A549 (cell line): ENCODE measurements around the gene CD84. TPM values are rescaled to one million over a fixed set of nuclear protein-coding genes. Genes with fewer than 3 reads are reported as not detected.
"Not testable (repeated sequence)": the region's sequence is repeated elsewhere in the genome, so short reads cannot be mapped to it uniquely, and the experiment has no call there.

Experiments
- ATAC-seq, 2 experiments: fragments of 200-7000 bp in 1 of 2; fragments of >200 bp in 1 of 2; cut with Nextera tagmentation in 1 of 2; cut with Tn5 transposase in 1 of 2; 3 replicates each; pipeline versions ENCODE4 v1.8.0 to v1.9.1; 2018 to 2020; ENCODE audit warnings: mild to moderate bottlenecking in 1 of 2, moderate library complexity in 1 of 2
- CTCF ChIA-PET: fragments of 300-600 bp; sonication (Branson Sonifier 250); formaldehyde crosslinking; extraction: SDS; loops from one replicate; lab custom pipeline; 2021; ENCODE audit warnings: antibody characterized with exemption, inconsistent platforms; lab: Yijun Ruan, JAX
- POLR2A ChIA-PET: fragments of 350-600 bp; formaldehyde crosslinking; extraction: SDS; loops from one replicate; lab custom pipeline; 2021; ENCODE audit warnings: antibody characterized with exemption, inconsistent platforms; lab: Yijun Ruan, JAX
- DNase-seq, 2 experiments: peaks; one replicate each; pipeline versions ENCODE4 v3.0.0 to v3.0.0-alpha.2; 2011 to 2016; ENCODE audit warnings: low read depth in 1 of 2, low spot score in 1 of 2
- FAIRE-seq: peaks from 2 replicates; lab custom pipeline; 2011; peaks lifted over from hg19 to GRCh38; lab: Jason Lieb, UNC
- H3K27ac ChIP-seq, 2 experiments: fragments of >200 bp; sonication (Bioruptor Twin); formaldehyde crosslinking; 3 replicates each; pipeline ENCODE4 v1.5.1; 2016 to 2017
- H3K4me1 ChIP-seq: fragments of >200 bp; sonication (Bioruptor Twin); formaldehyde crosslinking; 3 replicates; pipeline ENCODE4 v1.6.1; 2016
- H3K4me2 ChIP-seq: fragments of >200 bp; sonication (Bioruptor Twin); formaldehyde crosslinking; 3 replicates; pipeline ENCODE4 v1.6.1; 2016
- H3K4me3 ChIP-seq: fragments of >200 bp; sonication (Bioruptor Twin); formaldehyde crosslinking; 3 replicates; pipeline ENCODE4 v1.5.1; 2016
- H3K9me3 ChIP-seq: fragments of >200 bp; sonication (Bioruptor Twin); formaldehyde crosslinking; 3 replicates; pipeline ENCODE4 v1.6.1; 2016
- ATOH8 ChIP-seq: fragments of 250-450 bp; sonication (Bioruptor Pico); IDR thresholded peaks from 2 replicates; pipeline ENCODE4 v1.5.0; 2020; ENCODE audit warnings: low read depth, mild to moderate bottlenecking, moderate library complexity
- BCL3 ChIP-seq: fragments of >200 bp; sonication (Bioruptor Twin); formaldehyde crosslinking; IDR thresholded peaks from 3 replicates; pipeline ENCODE4 v1.6.1; 2016
- BHLHE40 ChIP-seq: IDR thresholded peaks from 2 replicates; pipeline ENCODE4 v1.6.1; 2012; ENCODE audit warnings: low read depth, low read length, inconsistent platforms
- CHD4 ChIP-seq: fragments of 200-600 bp; sonication (generic); IDR thresholded peaks from 2 replicates; pipeline ENCODE4 v1.6.1; 2016; ENCODE audit warnings: antibody characterized with exemption, mild to moderate bottlenecking, borderline replicate concordance
- E2F6 ChIP-seq: IDR thresholded peaks from 2 replicates; pipeline ENCODE4 v1.6.1; 2012; ENCODE audit warnings: low read depth, borderline replicate concordance
- EHF ChIP-seq: fragments of 250-450 bp; sonication (Bioruptor Pico); IDR thresholded peaks from 2 replicates; pipeline ENCODE4 v1.5.0; 2020; ENCODE audit warnings: mild to moderate bottlenecking
- EHMT2 ChIP-seq: fragments of 200-600 bp; sonication (generic); IDR thresholded peaks from 2 replicates; pipeline ENCODE4 v1.6.1; 2016; ENCODE audit warnings: antibody characterized with exemption, low read depth, mild to moderate bottlenecking, moderate library complexity
- FOXS1 ChIP-seq: fragments of 250-450 bp; sonication (Bioruptor Pico); IDR thresholded peaks from 2 replicates; pipeline ENCODE4 v1.5.0; 2020; ENCODE audit warnings: mild to moderate bottlenecking, moderate library complexity
- GATA3 ChIP-seq: IDR thresholded peaks from 2 replicates; pipeline ENCODE4 v1.6.1; 2012; ENCODE audit warnings: borderline replicate concordance
- HMGXB4 ChIP-seq: fragments of 250-450 bp; sonication (Bioruptor Pico); IDR thresholded peaks from 2 replicates; pipeline ENCODE4 v1.5.0; 2021; ENCODE audit warnings: mild to moderate bottlenecking, moderate library complexity, borderline replicate concordance
- HOXB5 ChIP-seq: fragments of 250-450 bp; sonication (Bioruptor Pico); IDR thresholded peaks from 2 replicates; pipeline ENCODE4 v1.5.0; 2020; ENCODE audit warnings: mild to moderate bottlenecking, moderate library complexity
- KDM5A ChIP-seq: fragments of 200-600 bp; sonication (generic); IDR thresholded peaks from 2 replicates; pipeline ENCODE4 v1.6.1; 2016; ENCODE audit warnings: antibody characterized with exemption, mild to moderate bottlenecking
- NFE2L2 ChIP-seq: fragments of 150-350 bp; conservative IDR thresholded peaks from 2 replicates; pipeline ENCODE4 v1.6.1; 2014; ENCODE audit warnings: low read length
- NPAS2 ChIP-seq: fragments of 250-450 bp; sonication (Bioruptor Pico); IDR thresholded peaks from 2 replicates; pipeline ENCODE4 v1.8.0; 2022; ENCODE audit warnings: mild to moderate bottlenecking, moderate library complexity, borderline replicate concordance
- NR3C1 ChIP-seq: fragments of >200 bp; sonication (Bioruptor Twin); formaldehyde crosslinking; IDR thresholded peaks from 3 replicates; pipeline ENCODE4 v1.6.1; 2017
- PBX3 ChIP-seq: IDR thresholded peaks from 2 replicates; pipeline ENCODE4 v1.6.1; 2012
- POLR2AphosphoS2 ChIP-seq: conservative IDR thresholded peaks from 2 replicates; pipeline ENCODE4 v1.6.1; 2012; ENCODE audit warnings: low read length, improper control_type of control experiment, inconsistent platforms
- RARB ChIP-seq: fragments of 250-450 bp; sonication (Bioruptor Pico); IDR thresholded peaks from 2 replicates; pipeline ENCODE4 v1.8.0; 2021; ENCODE audit warnings: mild to moderate bottlenecking, moderate library complexity
- RCOR1 ChIP-seq: fragments of 150-350 bp; IDR thresholded peaks from 2 replicates; pipeline ENCODE4 v1.6.1; 2014; ENCODE audit warnings: antibody characterized with exemption, low read length, low read depth
- RFX5 ChIP-seq: fragments of 450-650 bp; IDR thresholded peaks from 2 replicates; pipeline ENCODE4 v1.7.1; 2014; ENCODE audit warnings: antibody characterized with exemption, mild to moderate bottlenecking, moderate library complexity
- RNF2 ChIP-seq: fragments of 200-600 bp; sonication (generic); IDR thresholded peaks from 2 replicates; pipeline ENCODE4 v1.6.1; 2016; ENCODE audit warnings: low read depth, mild to moderate bottlenecking, antibody characterized with exemption, moderate library complexity, borderline replicate concordance
- USF2 ChIP-seq: fragments of 450-650 bp; IDR thresholded peaks from 2 replicates; pipeline ENCODE4 v1.6.1; 2014; ENCODE audit warnings: antibody characterized with exemption
- ZC3H11A ChIP-seq: fragments of 450-650 bp; IDR thresholded peaks from 2 replicates; pipeline ENCODE4 v1.6.1; 2014; ENCODE audit warnings: antibody characterized with exemption, mild to moderate bottlenecking
- ZFP36 ChIP-seq: fragments of 450-650 bp; IDR thresholded peaks from 2 replicates; pipeline ENCODE4 v1.6.1; 2014; ENCODE audit warnings: borderline replicate concordance; ENCODE audit not compliant: partially characterized antibody
- ZNF302 ChIP-seq: fragments of 250-450 bp; sonication (Bioruptor Pico); IDR thresholded peaks from 2 replicates; pipeline ENCODE4 v1.9.0; 2021; ENCODE audit warnings: inconsistent platforms, mild to moderate bottlenecking, moderate library complexity
- WGBS: methylation state at CpG from one replicate; pipeline ENCODE4 v1.1.6; 2017; ENCODE audit errors: missing lambda C conversion rate; 5-methylcytosine and 5-hydroxymethylcytosine counted together
- polyA plus RNA-seq, 4 experiments: library from polyadenylated mRNA; depleted of rRNA in 3 of 4; stranded (reverse); fragments of >200 nt; fragmentation: RNase III in 1 of 4; extraction: RNeasy Plus Mini Kit Qiagen cat#74134 plus additional on column Dnase treatment in 1 of 4; gene quantifications; 2 replicates in 3 of 4; 3 replicates in 1 of 4; pipeline ENCODE4 v1.2.3, GENCODE V29; 2011 to 2017

CD84 gene
- polyA plus RNA-seq, 2 of the 4 experiments (the other 2 are of a cell fraction) = not detected

- no peaks in the 10 kb centered on the region for H3K4me1 ChIP-seq
- no peak overlapping the region for H3K4me2 ChIP-seq
- FAIRE-seq (no peak), DNase-seq (no peak), ATAC-seq (no peak)
- no peak overlapping the region for H3K4me3 ChIP-seq
- 0 out of 3 replicates have a peak, but pooled peaks cover under 1% of the 10 kb centered on the region for H3K9me3 ChIP-seq
- ChIA-PET POLR2A (no interaction called here), CTCF (no interaction called here)
- H3K27ac ChIP-seq = no peak overlapping the region
- 57% methylated on average over 6 of the region's 6 CpGs for WGBS
- TF ChIP-seq KDM5A (no peak), HOXB5 (CRISPR knock-in tag) (no peak), PBX3 (no peak), USF2 (no peak), ATOH8 (CRISPR knock-in tag) (no peak), FOXS1 (CRISPR knock-in tag) (no peak), E2F6 (no peak), NPAS2 (CRISPR knock-in tag) (no peak), NR3C1 (no peak), RARB (no peak), POLR2AphosphoS2 (no peak), HMGXB4 (CRISPR knock-in tag) (no peak), EHF (CRISPR knock-in tag) (no peak), ZC3H11A (no peak), GATA3 (no peak), CHD4 (no peak), NFE2L2 (no peak), EHMT2 (no peak)
- TF ChIP-seq, all 56 proteins: peak for 0
Measured at GRCh38 chr1:160588468-160588867, 9.2 kb upstream of the CD84 start.

- POLR2A ChIA-PET = no interaction called here
- Histone ChIP-seq H3K4me2 (no peak overlapping the region), H3K4me1 (no peaks in the 10 kb centered on the region), H3K4me3 (no peak overlapping the region), H3K27ac (no peak overlapping the region), H3K9me3 (0 out of 3 replicates have a peak, but pooled peaks cover 2% of the 10 kb centered on the region)
- TF ChIP-seq BHLHE40 = no peak
- no peak for TF ChIP-seq BCL3
- no peak for TF ChIP-seq CHD4
- TF ChIP-seq RARB = no peak
- TF ChIP-seq NFE2L2 = no peak
- no peak for TF ChIP-seq POLR2AphosphoS2
- TF ChIP-seq RFX5 = no peak
- TF ChIP-seq RNF2 = no peak
- no peak for TF ChIP-seq RCOR1
- TF ChIP-seq ZNF302 (CRISPR knock-in tag) = no peak
- no peak for TF ChIP-seq E2F6
- TF ChIP-seq ZFP36 = no peak
- ATAC-seq (no peak), FAIRE-seq (peak; percentile 39), DNase-seq (no peak)
- CTCF ChIA-PET = interaction anchor here (1.5 to 3.3 kb wide), 2 partner anchors 11 to 22 kb away, joined by 3 to 16 read pairs; no protein-coding TSS in a partner anchor
- WGBS = 32% methylated on average over 1 of the region's 1 CpG
Measured at GRCh38 chr1:160584784-160585183, 5.5 kb upstream of the CD84 start.

GRCh38 chr1:160582976-160583375, 3.7 kb upstream of the CD84 start:
- ATAC-seq, H3K4me3 ChIP-seq, FAIRE-seq, DNase-seq, POLR2A ChIA-PET, H3K27ac ChIP-seq, H3K4me1 ChIP-seq, H3K4me2 ChIP-seq, H3K9me3 ChIP-seq: not testable (repeated sequence)
- CTCF ChIA-PET = interaction anchor here (3.3 kb wide), 1 partner anchor 23 kb away, joined by 16 read pairs; no protein-coding TSS in a partner anchor
- 37% methylated on average over 2 of the region's 2 CpGs for WGBS
